ENCODE data around the gene EIF4E1B. TPM values are rescaled to one million over a fixed set of nuclear protein-coding genes. Genes with fewer than 3 reads are reported as not detected.

Gene EIF4E1B
- total and polyA plus RNA-seq, 12 donors = not detected

- WGBS, 2 donors = 71 to 72% methylated on average over 7 of the region's 7 CpGs
- DNase-seq = no peak
- no peak overlapping the region for H3K27ac ChIP-seq
- H3K4me3 ChIP-seq = no peak overlapping the region
- no peaks in the 10 kb centered on the region for H3K9me3 ChIP-seq
- no peak for TF ChIP-seq CTCF (IDR thresholded peaks at IDR 0.05)
- H3K4me1 ChIP-seq = no peaks in the 10 kb centered on the region
- intact Hi-C loops (cut with DNase I) = loop anchor here in 5 of 10 donors (5.0 to 10.0 kb wide), 4 partner anchors 147 to 440 kb away; partner anchors contain the start of gene UNC5A (in 3 of the 5)
- no peak for ATAC-seq
- peaks cover 0 to 85% (median 60%) of the 10 kb centered on the region in 7 donors for H3K27me3 ChIP-seq
- H3K36me3 ChIP-seq = no peaks in the 10 kb centered on the region
These were observed 37.2 kb downstream of the EIF4E1B start for GRCh38 chr5:176667637-176668036.

- ATAC-seq = no peak
- WGBS, 2 donors = 75 to 79% methylated on average over 8 of the region's 8 CpGs
- Histone ChIP-seq H3K27ac (no peak overlapping the region), H3K36me3 (no peaks in the 10 kb centered on the region), H3K27me3 (peaks cover 0 to 65% (median 33%) of the 10 kb centered on the region in 7 donors), H3K4me3 (no peak overlapping the region), H3K4me1 (peaks cover 0 to 3% (median 2%) of the 10 kb centered on the region in 9 donors), H3K9me3 (no peaks in the 10 kb centered on the region)
- intact Hi-C loops (cut with DNase I) = no loop called here
- no peak for TF ChIP-seq CTCF (IDR thresholded peaks at IDR 0.05)
- no peak for DNase-seq
These were observed 40.0 kb downstream of the EIF4E1B start for GRCh38 chr5:176670449-176670848.

- intact Hi-C loops (cut with DNase I) = no loop called here
- Histone ChIP-seq H3K4me1 (peaks cover 0 to 12% (median 10%) of the 10 kb centered on the region in 9 donors), H3K27me3 (peaks cover 0 to 58% (median 29%) of the 10 kb centered on the region in 7 donors), H3K4me3 (no peak overlapping the region), H3K36me3 (no peaks in the 10 kb centered on the region), H3K27ac (no peak overlapping the region), H3K9me3 (no peaks in the 10 kb centered on the region)
- 75 to 82% methylated on average over 4 of the region's 4 CpGs for WGBS, 2 donors
- TF ChIP-seq CTCF (IDR thresholded peaks at IDR 0.05) = no peak
- ATAC-seq (no peak), DNase-seq (no peak)
These were observed 40.9 kb downstream of the EIF4E1B start for GRCh38 chr5:176671399-176671798.

GRCh38 chr5:176671890-176672747 is 41.6 kb downstream of the EIF4E1B start:
- ATAC-seq (no peak), DNase-seq (no peak)
- intact Hi-C loops (cut with DNase I) = no loop called here
- Histone ChIP-seq H3K4me3 (no peak overlapping the region), H3K4me1 (peaks cover 0 to 19% (median 17%) of the 10 kb centered on the region in 9 donors), H3K9me3 (no peaks in the 10 kb centered on the region), H3K36me3 (no peaks in the 10 kb centered on the region), H3K27ac (no peak overlapping the region), H3K27me3 (peaks cover 0 to 55% (median 29%) of the 10 kb centered on the region in 7 donors)
- 63 to 70% methylated on average over 18 of the region's 18 CpGs for WGBS, 2 donors
- no peak for TF ChIP-seq CTCF (IDR thresholded peaks at IDR 0.05)

Data from heart right ventricle (tissue), 16 donors.